BLaER1 (cell line): Measurements from ENCODE around the gene IQGAP1.
"Not testable (repeated sequence)": the region's sequence is repeated elsewhere in the genome, so short reads cannot be mapped to it uniquely, and the experiment has no call there.

Experiments used
- H3K27ac ChIP-seq: shearing (Covaris generic); formaldehyde crosslinking; 2 replicates; pipeline ENCODE4 v1.8.1; 2022
- H3K27me3 ChIP-seq: shearing (Covaris generic); formaldehyde crosslinking; 2 replicates; pipeline ENCODE4 v1.8.1; 2022
- H3K36me3 ChIP-seq: shearing (Covaris generic); formaldehyde crosslinking; 2 replicates; pipeline ENCODE4 v1.8.1; 2022
- H3K4me1 ChIP-seq: shearing (Covaris generic); formaldehyde crosslinking; 2 replicates; pipeline ENCODE4 v1.8.1; 2022
- H3K4me2 ChIP-seq: shearing (Covaris generic); formaldehyde crosslinking; 2 replicates; pipeline ENCODE4 v1.8.1; 2022
- H3K4me3 ChIP-seq: shearing (Covaris generic); formaldehyde crosslinking; 2 replicates; pipeline ENCODE4 v1.8.1; 2022
- H3K9ac ChIP-seq: shearing (Covaris generic); formaldehyde crosslinking; 2 replicates; pipeline ENCODE4 v1.8.1; 2022
- H3K9me3 ChIP-seq: shearing (Covaris generic); formaldehyde crosslinking; 2 replicates; pipeline ENCODE4 v1.8.1; 2022
- H4K20me1 ChIP-seq: shearing (Covaris generic); formaldehyde crosslinking; 2 replicates; pipeline ENCODE4 v1.8.1; 2022
- Cebpa-rat ChIP-seq: shearing (Covaris generic); IDR thresholded peaks from 2 replicates; pipeline ENCODE4 v1.8.1; 2022

The IQGAP1 gene

GRCh38 chr15:90407871-90408317 lies 19.9 kb downstream of the IQGAP1 start:
- no peak overlapping the region for H3K4me3 ChIP-seq
- no peaks in the 10 kb centered on the region for H3K27me3 ChIP-seq
- H3K9ac ChIP-seq: no peak overlapping the region
- no peak overlapping the region for H3K4me2 ChIP-seq
- no peak overlapping the region for H3K27ac ChIP-seq
- peaks cover 9% of the 10 kb centered on the region for H3K4me1 ChIP-seq
- TF ChIP-seq Cebpa-rat: no peak
- H4K20me1 ChIP-seq: peaks cover 29% of the 10 kb centered on the region
- H3K36me3 ChIP-seq: peaks cover 26% of the 10 kb centered on the region
- peaks cover 41% of the 10 kb centered on the region for H3K9me3 ChIP-seq

GRCh38 chr15:90408657-90409056 lies 20.6 kb downstream of the IQGAP1 start:
- Histone ChIP-seq H3K9me3 (peaks cover 41% of the 10 kb centered on the region), H3K9ac (no peak overlapping the region), H3K36me3 (peaks cover 23% of the 10 kb centered on the region), H3K4me3 (no peak overlapping the region), H3K4me2 (no peak overlapping the region), H3K27me3 (no peaks in the 10 kb centered on the region), H3K27ac (no peak overlapping the region), H4K20me1 (peaks cover 32% of the 10 kb centered on the region), H3K4me1 (peaks cover 17% of the 10 kb centered on the region)
- TF ChIP-seq Cebpa-rat: no peak

- peaks cover 37% of the 10 kb centered on the region for H3K9me3 ChIP-seq
- not testable (repeated sequence) for H3K4me2 ChIP-seq, H3K27ac ChIP-seq, H3K4me3 ChIP-seq, H3K9ac ChIP-seq, H3K27me3 ChIP-seq
- peaks cover 26% of the 10 kb centered on the region for H3K4me1 ChIP-seq
- H4K20me1 ChIP-seq: peaks cover 37% of the 10 kb centered on the region
- peaks cover 25% of the 10 kb centered on the region for H3K36me3 ChIP-seq
Observed at GRCh38 chr15:90409587-90409986, 21.5 kb downstream of the IQGAP1 start.

GRCh38 chr15:90410316-90410715 lies 22.3 kb downstream of the IQGAP1 start:
- H3K9ac ChIP-seq, H3K4me3 ChIP-seq, H3K27ac ChIP-seq, H3K27me3 ChIP-seq, H3K4me2 ChIP-seq: not testable (repeated sequence)
- Histone ChIP-seq H3K4me1 (peaks cover 27% of the 10 kb centered on the region), H4K20me1 (peaks cover 39% of the 10 kb centered on the region), H3K36me3 (peaks cover 26% of the 10 kb centered on the region), H3K9me3 (peaks cover 36% of the 10 kb centered on the region)

GRCh38 chr15:90411176-90411575 lies 23.1 kb downstream of the IQGAP1 start:
- Histone ChIP-seq H3K4me1 (peaks cover 27% of the 10 kb centered on the region), H3K4me2 (no peak overlapping the region), H3K9ac (no peak overlapping the region), H4K20me1 (peaks cover 39% of the 10 kb centered on the region), H3K9me3 (peaks cover 42% of the 10 kb centered on the region), H3K36me3 (peaks cover 34% of the 10 kb centered on the region), H3K27me3 (no peaks in the 10 kb centered on the region), H3K4me3 (no peak overlapping the region), H3K27ac (no peak overlapping the region)
- TF ChIP-seq Cebpa-rat: no peak

- no peak overlapping the region for H3K27ac ChIP-seq
- H3K4me3 ChIP-seq: no peak overlapping the region
- peaks cover 39% of the 10 kb centered on the region for H4K20me1 ChIP-seq
- no peak for TF ChIP-seq Cebpa-rat
- H3K9me3 ChIP-seq: peaks cover 41% of the 10 kb centered on the region
- peak overlapping the region; percentile 47 for H3K4me2 ChIP-seq
- peaks cover 40% of the 10 kb centered on the region for H3K36me3 ChIP-seq
- H3K4me1 ChIP-seq: peaks cover 27% of the 10 kb centered on the region
- H3K27me3 ChIP-seq: no peaks in the 10 kb centered on the region
- H3K9ac ChIP-seq: no peak overlapping the region
Observed at GRCh38 chr15:90412356-90413194, 24.5 kb downstream of the IQGAP1 start.

- Histone ChIP-seq H3K9ac (no peak overlapping the region), H3K4me3 (no peak overlapping the region)
Observed at GRCh38 chr15:90413411-90414379, 25.7 kb downstream of the IQGAP1 start.

GRCh38 chr15:90414408-90415028 lies 26.5 kb downstream of the IQGAP1 start:
- Histone ChIP-seq H3K4me3 (no peak overlapping the region), H3K9me3 (peaks cover 23% of the 10 kb centered on the region), H3K4me2 (no peak overlapping the region), H3K4me1 (peaks cover 37% of the 10 kb centered on the region), H3K27ac (no peak overlapping the region), H3K36me3 (peaks cover 20% of the 10 kb centered on the region), H3K9ac (no peak overlapping the region; the same call in 1 of the 2 replicates), H3K27me3 (no peaks in the 10 kb centered on the region), H4K20me1 (peaks cover 50% of the 10 kb centered on the region)
- TF ChIP-seq Cebpa-rat: no peak

More at GRCh38 chr15:90413411-90414379, 25.7 kb downstream of the IQGAP1 start:
- Histone ChIP-seq H3K27me3 (no peaks in the 10 kb centered on the region), H3K9me3 (peaks cover 31% of the 10 kb centered on the region), H4K20me1 (peaks cover 45% of the 10 kb centered on the region), H3K27ac (no peak overlapping the region), H3K36me3 (peaks cover 29% of the 10 kb centered on the region), H3K4me2 (peak overlapping the region; percentile 47), H3K4me1 (peaks cover 33% of the 10 kb centered on the region)
- TF ChIP-seq Cebpa-rat: no peak

- peaks cover 18% of the 10 kb centered on the region for H3K36me3 ChIP-seq
- not testable (repeated sequence) for H3K4me2 ChIP-seq, H3K4me3 ChIP-seq, H3K27me3 ChIP-seq, H3K27ac ChIP-seq, H3K9ac ChIP-seq
- peaks cover 21% of the 10 kb centered on the region for H3K9me3 ChIP-seq
- peaks cover 64% of the 10 kb centered on the region for H4K20me1 ChIP-seq
- peaks cover 37% of the 10 kb centered on the region for H3K4me1 ChIP-seq
Observed at GRCh38 chr15:90416052-90416451, 28.0 kb downstream of the IQGAP1 start.
